ENCODE results near the gene GAGE12J.
"Not testable (repeated sequence)": the region's sequence is repeated elsewhere in the genome, so short reads cannot be mapped to it uniquely, and the experiment has no call there.

DNA sequence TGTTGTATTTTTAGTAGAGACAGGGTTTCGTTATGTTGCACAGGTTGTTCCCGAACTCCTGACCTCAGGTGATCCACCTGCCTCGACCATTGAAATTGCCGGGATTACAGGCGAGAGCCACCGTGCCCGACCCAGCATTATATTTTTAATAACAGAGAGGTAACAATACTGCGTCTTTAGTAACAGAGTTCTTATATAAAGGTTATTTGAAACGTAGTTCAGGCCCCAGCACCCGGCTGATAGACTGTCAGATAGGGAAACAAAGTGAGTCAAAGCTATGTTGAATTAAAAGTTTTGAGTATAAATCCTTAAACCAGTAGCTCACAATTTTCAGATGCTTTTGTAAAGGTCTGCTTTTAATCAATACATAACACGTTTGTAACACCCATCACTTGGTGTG is 24.3 kb downstream of the GAGE12J start:
- TF ChIP-seq, protein P1, sequence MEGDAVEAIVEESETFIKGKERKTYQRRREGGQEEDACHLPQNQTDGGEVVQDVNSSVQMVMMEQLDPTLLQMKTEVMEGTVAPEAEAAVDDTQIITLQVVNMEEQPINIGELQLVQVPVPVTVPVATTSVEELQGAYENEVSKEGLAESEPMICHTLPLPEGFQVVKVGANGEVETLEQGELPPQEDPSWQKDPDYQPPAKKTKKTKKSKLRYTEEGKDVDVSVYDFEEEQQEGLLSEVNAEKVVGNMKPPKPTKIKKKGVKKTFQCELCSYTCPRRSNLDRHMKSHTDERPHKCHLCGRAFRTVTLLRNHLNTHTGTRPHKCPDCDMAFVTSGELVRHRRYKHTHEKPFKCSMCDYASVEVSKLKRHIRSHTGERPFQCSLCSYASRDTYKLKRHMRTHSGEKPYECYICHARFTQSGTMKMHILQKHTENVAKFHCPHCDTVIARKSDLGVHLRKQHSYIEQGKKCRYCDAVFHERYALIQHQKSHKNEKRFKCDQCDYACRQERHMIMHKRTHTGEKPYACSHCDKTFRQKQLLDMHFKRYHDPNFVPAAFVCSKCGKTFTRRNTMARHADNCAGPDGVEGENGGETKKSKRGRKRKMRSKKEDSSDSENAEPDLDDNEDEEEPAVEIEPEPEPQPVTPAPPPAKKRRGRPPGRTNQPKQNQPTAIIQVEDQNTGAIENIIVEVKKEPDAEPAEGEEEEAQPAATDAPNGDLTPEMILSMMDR (IDR thresholded peaks at IDR 0.05), result not testable (repeated sequence)
- TF ChIP-seq POLR2A (IDR thresholded peaks at IDR 0.05), result not testable (repeated sequence)
